ENCODE data around the gene GPSM3.

Gene GPSM3

GRCh38 chr6:32173051-32173727 lies 19.3 kb downstream of the GPSM3 start:
- DNase-seq (ENCODE audit: low spot score): no peak

GRCh38 chr6:32171234-32171633 lies 21.2 kb downstream of the GPSM3 start:
- no peak for DNase-seq (ENCODE audit: low spot score)

DNA sequence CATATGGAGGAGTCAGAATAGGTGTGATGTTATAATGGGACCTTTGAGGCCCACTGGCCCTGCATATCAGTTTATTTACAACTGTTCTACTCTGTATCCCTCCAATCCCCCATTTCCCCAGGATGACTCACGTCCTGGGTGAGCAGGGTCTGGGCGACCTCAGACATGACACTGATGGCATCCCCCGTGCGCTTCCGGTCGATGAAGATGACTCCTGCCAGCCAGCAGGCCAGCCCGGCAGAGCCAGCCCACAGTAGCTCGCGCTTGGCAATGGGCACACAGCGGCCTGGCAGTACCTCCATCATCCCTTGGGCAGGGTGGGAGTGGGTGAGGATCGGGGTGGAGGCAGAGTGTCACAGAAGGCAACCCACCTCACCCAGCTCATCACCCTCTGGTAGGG lies 22.1 kb downstream of the GPSM3 start:
- no peak for DNase-seq (ENCODE audit: low spot score)

- DNase-seq (ENCODE audit: low spot score): no peak
Observed at GRCh38 chr6:32168807-32169591, 23.4 kb downstream of the GPSM3 start.

GRCh38 chr6:32168350-32168749 lies 24.1 kb downstream of the GPSM3 start:
- no peak for DNase-seq (ENCODE audit: low spot score)

DNA sequence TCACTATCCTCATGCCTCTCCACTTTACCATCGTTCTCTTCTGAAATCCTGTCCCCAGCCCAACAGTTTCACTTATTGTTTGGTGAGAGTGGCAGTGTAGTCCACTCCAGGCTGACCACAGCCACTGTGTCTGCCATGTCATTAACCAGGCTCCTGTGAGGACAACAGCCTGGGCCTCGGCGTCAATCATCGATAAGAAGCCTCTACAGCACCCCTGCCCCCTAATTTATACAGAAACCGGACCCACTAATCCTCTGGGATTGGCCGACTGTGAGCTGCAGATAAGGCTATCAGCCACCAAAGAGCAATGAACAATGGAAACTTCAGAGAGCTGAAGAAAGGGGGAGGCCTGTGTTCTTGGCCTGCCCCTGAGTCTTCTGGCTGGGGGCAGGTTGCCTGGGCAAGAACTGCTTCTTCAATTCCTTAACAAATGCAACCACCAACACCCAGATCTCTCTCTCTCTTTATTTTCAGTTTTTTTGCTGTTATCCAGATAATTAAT lies 24.6 kb downstream of the GPSM3 start:
- DNase-seq (ENCODE audit: low spot score): no peak

DNA sequence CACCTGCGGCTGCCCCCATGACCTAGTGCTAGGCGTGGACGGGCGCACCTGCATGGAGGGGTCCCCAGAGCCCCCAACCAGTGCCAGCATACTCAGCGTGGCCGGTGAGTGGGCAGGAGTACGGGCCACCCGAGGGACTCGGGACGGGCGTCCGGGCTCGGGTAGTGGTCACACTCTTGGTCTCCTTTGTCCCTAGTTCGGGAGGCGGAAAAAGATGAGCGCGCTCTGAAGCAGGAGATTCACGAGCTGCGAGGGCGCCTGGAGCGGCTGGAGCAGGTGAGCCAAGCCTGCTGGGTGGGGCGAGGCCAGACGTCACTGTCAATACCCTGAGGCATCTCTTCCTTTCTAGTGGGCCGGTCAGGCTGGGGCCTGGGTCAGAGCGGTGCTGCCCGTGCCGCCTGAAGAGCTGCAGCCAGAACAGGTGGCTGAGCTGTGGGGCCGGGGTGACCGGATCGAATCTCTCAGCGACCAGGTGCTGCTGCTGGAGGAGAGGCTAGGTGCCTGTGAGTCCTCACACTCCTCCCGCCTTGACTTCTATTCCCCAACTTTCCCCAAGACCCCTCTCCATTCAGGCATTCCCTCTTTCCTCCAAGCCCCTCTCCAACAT lies 25.2 kb downstream of the GPSM3 start:
- no peak for DNase-seq (ENCODE audit: low spot score)

- no peak for DNase-seq (ENCODE audit: low spot score)
Observed at GRCh38 chr6:32166411-32167061, 25.9 kb downstream of the GPSM3 start.

DNA sequence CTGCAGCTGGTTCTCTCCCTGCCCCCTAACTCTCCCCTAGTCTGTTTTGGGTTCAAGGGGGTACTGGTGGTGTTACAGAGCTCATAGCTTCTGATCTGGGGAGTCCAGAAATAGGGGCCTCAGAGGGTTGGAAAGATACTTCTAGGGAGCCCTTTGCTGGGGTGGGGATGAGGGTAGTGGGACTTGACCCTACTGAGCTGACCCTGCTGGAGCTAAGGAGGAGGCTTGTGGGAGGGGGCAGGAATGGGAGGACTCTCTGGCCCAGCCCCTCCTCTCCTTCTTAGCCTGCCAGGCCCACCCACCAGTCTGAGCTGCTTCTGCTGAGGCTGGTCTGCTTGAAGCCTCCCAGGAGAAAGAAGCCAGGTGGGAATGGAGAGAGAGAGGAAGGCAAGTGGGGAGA lies 28.1 kb downstream of the GPSM3 start, which contains the start of gene EGFL8:
Gene EGFL8, plus strand, starts transcription at position 301 of the 400 bp plus-strand sequence. CDS start 1,571 bp downstream, outside the sequence.
- no peak for DNase-seq (ENCODE audit: low spot score)

DNA sequence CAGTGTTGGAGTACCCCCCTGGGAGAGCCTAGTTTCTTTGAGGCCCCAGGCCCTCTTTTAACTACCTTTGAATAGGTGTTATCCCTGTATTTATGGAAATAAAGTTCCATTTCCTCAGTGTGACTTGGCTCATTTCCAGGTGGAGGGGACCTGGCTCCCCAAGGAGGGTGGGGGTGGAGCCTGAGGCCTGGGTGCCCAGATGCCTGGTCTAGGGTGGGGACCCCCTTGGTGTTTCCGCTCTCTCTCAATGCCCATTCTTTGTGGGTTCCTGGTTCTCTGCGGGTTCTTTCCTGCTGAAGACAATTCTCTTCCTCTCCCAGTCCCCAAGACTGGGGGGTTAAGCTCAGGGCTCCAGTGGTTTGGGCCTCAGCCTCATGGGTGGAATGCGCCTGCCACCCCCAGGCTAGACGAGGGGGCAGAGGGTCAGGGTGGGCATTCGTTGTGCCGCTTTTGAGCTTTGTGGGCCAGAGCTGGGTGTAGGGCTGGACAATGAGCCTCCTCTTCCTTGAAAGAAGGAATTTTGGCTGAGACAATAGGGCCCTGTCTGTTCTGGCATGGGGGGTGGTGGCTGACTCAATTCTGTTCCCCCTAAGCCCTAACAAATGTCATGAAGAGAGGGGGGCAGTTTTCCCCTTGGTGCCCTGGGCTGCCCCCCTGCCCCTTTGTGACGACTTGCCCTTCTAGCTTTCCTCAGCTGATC lies 28.7 kb downstream of the GPSM3 start:
- DNase-seq (ENCODE audit: low spot score): no peak

DNA sequence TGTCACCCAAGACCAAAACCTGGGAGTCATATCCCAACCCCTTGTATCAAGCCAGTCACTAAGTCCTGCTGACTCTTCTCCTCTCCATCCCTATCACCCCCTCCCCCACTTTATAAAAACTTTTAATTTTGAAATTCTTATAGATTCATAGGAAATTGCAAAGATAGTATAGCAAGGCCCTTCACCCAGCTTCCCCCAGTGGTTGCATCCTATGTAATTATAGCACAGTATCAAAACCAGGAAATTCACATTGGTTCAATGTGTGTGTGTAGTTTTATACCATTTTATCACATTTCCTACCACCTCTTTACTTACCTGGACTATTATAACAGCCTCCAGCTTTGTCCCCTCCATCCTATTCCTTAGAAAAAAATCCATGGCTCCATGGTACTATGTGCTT lies 34.4 kb downstream of the GPSM3 start:
- DNase-seq (ENCODE audit: low spot score): no peak

DNA sequence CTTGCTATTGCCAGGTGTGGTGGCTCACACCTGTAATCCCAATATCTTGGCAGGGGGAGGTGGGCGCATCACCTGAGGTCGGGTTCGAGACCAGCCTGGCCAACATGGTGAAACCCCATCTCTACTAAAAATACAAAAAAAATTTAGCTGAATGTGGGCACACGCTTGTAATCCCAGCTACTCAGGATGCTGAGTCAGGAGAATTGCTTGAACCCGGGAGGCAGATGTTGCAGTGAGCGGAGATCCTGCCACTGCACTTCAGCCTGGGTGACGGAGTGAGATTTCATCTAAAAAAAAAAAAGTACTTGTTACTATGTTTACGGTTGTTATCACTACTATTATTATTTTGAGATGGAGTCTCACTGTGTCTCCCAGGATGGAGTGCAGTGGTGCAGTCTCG lies 35.6 kb downstream of the GPSM3 start:
- no peak for DNase-seq (ENCODE audit: low spot score)

- peak; percentile 75 for DNase-seq (ENCODE audit: low spot score)
Observed at GRCh38 chr6:32154514-32155161, 37.8 kb downstream of the GPSM3 start.

DNA sequence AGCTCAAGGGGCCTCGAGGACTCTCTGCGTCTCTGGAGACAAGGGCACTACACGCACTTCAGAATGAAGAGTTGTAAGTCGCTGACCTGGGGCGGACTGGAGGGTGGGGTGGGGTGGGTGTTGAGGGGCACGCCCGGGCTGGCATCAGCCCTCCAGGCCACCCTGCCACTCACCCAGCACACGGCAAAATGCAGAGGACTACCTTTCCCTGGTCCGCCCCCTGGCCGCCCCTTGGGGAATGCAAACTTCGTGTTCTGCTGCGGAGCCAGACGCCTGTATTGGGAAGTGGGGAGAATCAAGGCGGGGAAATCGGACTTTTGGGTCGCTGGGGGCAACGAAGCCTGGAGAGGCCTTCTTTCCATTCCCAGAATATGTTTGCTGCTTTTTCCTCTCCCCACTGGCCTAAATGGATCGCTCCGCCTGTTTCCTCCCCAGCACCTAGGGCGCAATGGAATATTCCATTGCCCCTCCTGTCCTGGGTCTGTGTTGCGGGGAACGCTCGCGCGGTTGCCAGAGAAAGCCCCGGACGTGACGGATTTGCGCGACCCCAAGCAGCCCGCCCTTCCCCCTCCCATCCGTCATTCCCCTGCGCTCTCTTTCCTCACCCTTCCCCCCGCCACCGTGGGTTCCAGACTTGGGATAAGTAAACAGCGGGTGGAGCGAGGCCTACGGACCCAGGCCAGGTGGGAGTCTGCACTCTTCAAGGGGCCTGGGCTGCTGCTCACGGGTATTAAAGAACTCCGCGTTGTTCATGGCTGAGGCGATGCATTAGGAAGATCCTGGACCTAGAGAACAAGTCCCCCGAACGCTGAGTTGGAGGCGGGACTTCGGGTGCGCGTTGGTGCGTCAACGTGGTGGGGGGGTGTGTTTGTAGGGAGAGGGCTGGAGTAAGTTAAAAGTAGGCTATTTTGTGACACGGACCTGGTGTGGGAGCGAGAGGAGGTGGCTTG lies 38.6 kb downstream of the GPSM3 start, which contains the start of gene PPT2:
Gene PPT2, plus strand, starts transcription at position 578 of the 950 bp plus-strand sequence. CDS start 454 bp downstream, outside the sequence.
- DNase-seq (ENCODE audit: low spot score): peak; percentile 89

DNA sequence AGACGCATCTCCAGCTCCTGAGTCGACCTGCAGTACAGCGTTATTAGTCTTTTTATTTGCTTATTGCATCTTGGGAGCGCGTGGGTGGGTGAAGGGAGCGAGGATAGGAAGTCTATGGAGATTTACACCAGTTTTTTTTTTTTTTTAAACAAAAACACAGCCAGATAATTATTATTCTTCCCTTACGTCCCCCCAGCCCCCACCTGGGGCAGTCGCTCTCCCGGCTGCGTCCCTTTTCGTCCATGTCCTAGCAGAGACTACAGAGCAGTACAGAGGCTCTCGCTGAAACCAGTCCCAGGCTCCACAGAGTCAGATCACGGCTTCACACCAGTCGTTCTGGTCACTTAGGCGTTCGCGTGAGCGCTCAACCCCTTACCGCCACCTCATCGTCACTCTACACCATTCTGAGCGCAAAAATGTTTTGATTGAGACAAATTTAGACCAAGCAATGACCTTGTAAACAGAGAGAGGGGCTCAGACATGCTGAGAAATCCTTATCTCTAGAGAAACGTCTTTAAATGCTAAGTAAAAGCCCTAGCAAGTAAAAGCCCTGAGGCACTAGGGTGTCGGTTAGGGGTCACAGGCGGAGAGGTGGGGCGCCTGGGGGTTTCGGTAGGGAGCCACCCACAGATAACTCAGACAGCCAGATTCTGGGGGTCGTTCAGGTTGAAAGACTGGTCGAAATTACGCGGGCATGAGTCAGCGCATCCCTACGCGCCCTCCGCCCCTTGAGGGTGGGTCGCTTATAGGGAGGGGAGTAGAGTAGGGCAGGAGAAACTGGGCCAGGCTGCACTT lies 39.5 kb downstream of the GPSM3 start:
- no peak for DNase-seq (ENCODE audit: low spot score)

GRCh38 chr6:32151863-32152768 lies 40.3 kb downstream of the GPSM3 start, which contains the start of gene PRRT1:
Gene PRRT1, minus strand, starts transcription at chr6:32151939. Its CDS starts 112 bp downstream, at chr6:32151827.
- peak; percentile 44 for DNase-seq (ENCODE audit: low spot score)

- DNase-seq (ENCODE audit: low spot score): no peak
Observed at GRCh38 chr6:32151181-32151862, 41.1 kb downstream of the GPSM3 start.
